HG03196 (cell line): ENCODE measurements around the gene OR5AU1.
"Not testable (repeated sequence)": the region's sequence is repeated elsewhere in the genome, so short reads cannot be mapped to it uniquely, and the experiment has no call there.

Experiments
- ATAC-seq: cut with Tn5 transposase; IDR thresholded peaks from one replicate; pipeline ENCODE4 v1.9.1; 2021; ENCODE audit not compliant: unreplicated experiment

OR5AU1 gene

GRCh38 chr14:21182166-21182565, 26.3 kb upstream of the OR5AU1 start:
- ATAC-seq, result no peak

GRCh38 chr14:21171128-21171527, 15.3 kb upstream of the OR5AU1 start:
- ATAC-seq, result no peak

GRCh38 chr14:21169573-21169972, 13.7 kb upstream of the OR5AU1 start:
- ATAC-seq, result no peak

GRCh38 chr14:21168055-21168454, 12.2 kb upstream of the OR5AU1 start:
- ATAC-seq, result no peak

- not testable (repeated sequence) for ATAC-seq
Observed at GRCh38 chr14:21165670-21166069, 9.8 kb upstream of the OR5AU1 start.

- ATAC-seq, result not testable (repeated sequence)
Observed at GRCh38 chr14:21165002-21165605, 9.2 kb upstream of the OR5AU1 start.

- ATAC-seq, result no peak
Observed at GRCh38 chr14:21163871-21164291, 8.0 kb upstream of the OR5AU1 start.

- no peak for ATAC-seq
Observed at GRCh38 chr14:21162081-21162480, 6.2 kb upstream of the OR5AU1 start.

GRCh38 chr14:21160061-21160610, 4.3 kb upstream of the OR5AU1 start:
- no peak for ATAC-seq

- not testable (repeated sequence) for ATAC-seq
Observed at GRCh38 chr14:21158175-21158574, 2.3 kb upstream of the OR5AU1 start.

- ATAC-seq, result no peak
Observed at GRCh38 chr14:21149641-21150367, 6.1 kb downstream of the OR5AU1 start.

- ATAC-seq, result no peak
Observed at GRCh38 chr14:21145437-21145836, 10.4 kb downstream of the OR5AU1 start.

- no peak for ATAC-seq
Observed at GRCh38 chr14:21142357-21142756, 13.5 kb downstream of the OR5AU1 start.

- no peak for ATAC-seq
Observed at GRCh38 chr14:21136024-21136423, 19.8 kb downstream of the OR5AU1 start.

- no peak for ATAC-seq
Observed at GRCh38 chr14:21133901-21134300, 22.0 kb downstream of the OR5AU1 start.

GRCh38 chr14:21123429-21123828, 32.4 kb downstream of the OR5AU1 start:
- ATAC-seq, result no peak

GRCh38 chr14:21121122-21121521, 34.7 kb downstream of the OR5AU1 start:
- ATAC-seq, result no peak

GRCh38 chr14:21120686-21121085, 35.2 kb downstream of the OR5AU1 start:
- ATAC-seq, result no peak

- ATAC-seq, result no peak
Observed at GRCh38 chr14:21118933-21119332, 36.9 kb downstream of the OR5AU1 start.

GRCh38 chr14:21113369-21113768, 42.5 kb downstream of the OR5AU1 start:
- no peak for ATAC-seq

GRCh38 chr14:21112255-21112654, 43.6 kb downstream of the OR5AU1 start:
- no peak for ATAC-seq

- ATAC-seq, result no peak
Observed at GRCh38 chr14:21109377-21110138, 46.3 kb downstream of the OR5AU1 start.
